Astrocyte (in vitro differentiated cells and primary cell): ENCODE data around the gene SMARCD2. TPM values are rescaled to one million over a fixed set of nuclear protein-coding genes. Genes with fewer than 3 reads are reported as not detected.
A peak's percentile ranks its signal among the peaks of the same experiment; 100 is the strongest.
"Not testable (repeated sequence)": the region's sequence is repeated elsewhere in the genome, so short reads cannot be mapped to it uniquely, and the experiment has no call there.

ENCODE experiments used
- DNase-seq: peaks from one replicate; pipeline ENCODE4 v3.0.0-alpha.2; 2010; ENCODE audit warnings: low read depth
- FAIRE-seq: peaks from 2 replicates; lab custom pipeline; 2011; peaks lifted over from hg19 to GRCh38; lab: Jason Lieb, UNC
- H2AFZ ChIP-seq: 2 replicates; pipeline ENCODE4 v1.6.0; 2012; ENCODE audit warnings: low read depth, low read length, inconsistent platforms
- H3K27ac ChIP-seq: 2 replicates; pipeline ENCODE4 v1.5.1; 2011; ENCODE audit warnings: low read depth, low read length, inconsistent platforms
- H3K27me3 ChIP-seq: 2 replicates; pipeline ENCODE4 v1.6.0; 2011; ENCODE audit warnings: low read length, inconsistent platforms; ENCODE audit not compliant: insufficient read depth
- H3K36me3 ChIP-seq: 2 replicates; pipeline ENCODE4 v1.5.1; 2011; ENCODE audit warnings: low read length, inconsistent platforms; ENCODE audit not compliant: insufficient read depth
- H3K4me1 ChIP-seq: 2 replicates; pipeline ENCODE4 v1.5.1; 2011; ENCODE audit warnings: low read length, inconsistent platforms; ENCODE audit not compliant: insufficient read depth
- H3K4me2 ChIP-seq: 2 replicates; pipeline ENCODE4 v1.6.0; 2012; ENCODE audit warnings: low read length, inconsistent platforms
- H3K4me3 ChIP-seq: 2 replicates; pipeline ENCODE4 v1.5.1; 2011; ENCODE audit warnings: low read depth, mild to moderate bottlenecking, low read length, inconsistent platforms; ENCODE audit not compliant: insufficient read depth
- H3K79me2 ChIP-seq: 2 replicates; pipeline ENCODE4 v1.6.0; 2012; ENCODE audit warnings: mild to moderate bottlenecking, low read length, inconsistent platforms; ENCODE audit not compliant: insufficient read depth
- H3K9ac ChIP-seq: 2 replicates; pipeline ENCODE4 v1.6.0; 2012; ENCODE audit warnings: mild to moderate bottlenecking, low read length, inconsistent platforms
- H3K9me3 ChIP-seq: 2 replicates; pipeline ENCODE4 v1.5.1; 2012; ENCODE audit warnings: low read depth, mild to moderate bottlenecking, low read length, inconsistent platforms; ENCODE audit not compliant: insufficient read depth
- H4K20me1 ChIP-seq: 2 replicates; pipeline ENCODE4 v1.6.0; 2012; ENCODE audit warnings: low read length, inconsistent platforms; ENCODE audit not compliant: insufficient read depth
- H3K27ac Mint-ChIP-seq: one replicate; pipeline ENCODE4 v1.8.0; 2021; ENCODE audit warnings: mild to moderate bottlenecking, mixed read lengths; ENCODE audit not compliant: unreplicated experiment
- H3K27me3 Mint-ChIP-seq: one replicate; pipeline ENCODE4 v1.8.0; 2021; ENCODE audit warnings: low read depth, mixed read lengths; ENCODE audit not compliant: unreplicated experiment
- H3K36me3 Mint-ChIP-seq: one replicate; pipeline ENCODE4 v1.8.0; 2021; ENCODE audit warnings: low read depth, mixed read lengths; ENCODE audit not compliant: unreplicated experiment
- H3K4me1 Mint-ChIP-seq: one replicate; pipeline ENCODE4 v1.8.0; 2021; ENCODE audit warnings: low read depth, mixed read lengths; ENCODE audit not compliant: unreplicated experiment
- H3K4me3 Mint-ChIP-seq: one replicate; pipeline ENCODE4 v1.8.0; 2021; ENCODE audit warnings: mild to moderate bottlenecking, moderate library complexity, mixed read lengths; ENCODE audit not compliant: unreplicated experiment
- H3K9me3 Mint-ChIP-seq: one replicate; pipeline ENCODE4 v1.8.0; 2021; ENCODE audit warnings: mild to moderate bottlenecking, mixed read lengths; ENCODE audit not compliant: unreplicated experiment
- total RNA-seq: library from RNA; stranded (reverse); gene quantifications from 2 replicates; pipeline ENCODE4 v1.2.1, GENCODE V29; 2021

SMARCD2 gene
- total RNA-seq, 1 donor from 2014 or later = 33.9 TPM

- not testable (repeated sequence) for FAIRE-seq, H3K36me3 Mint-ChIP-seq, H2AFZ ChIP-seq, H3K36me3 ChIP-seq, H3K4me1 ChIP-seq, H3K79me2 ChIP-seq, H3K4me2 ChIP-seq, H3K4me3 ChIP-seq, H4K20me1 ChIP-seq, H3K27me3 ChIP-seq, H3K9me3 ChIP-seq, H3K9me3 Mint-ChIP-seq, H3K27ac ChIP-seq, H3K9ac ChIP-seq, DNase-seq, H3K27ac Mint-ChIP-seq, H3K4me3 Mint-ChIP-seq
- H3K27me3 Mint-ChIP-seq = peaks cover 11% of the 10 kb centered on the region
- H3K4me1 Mint-ChIP-seq = peaks cover 18% of the 10 kb centered on the region
These were observed 31.7 kb upstream of the SMARCD2 start for GRCh38 chr17:63874061-63874626.

- FAIRE-seq, H3K4me3 Mint-ChIP-seq, H3K27me3 ChIP-seq, H3K79me2 ChIP-seq, H4K20me1 ChIP-seq, H3K27ac Mint-ChIP-seq, H3K36me3 Mint-ChIP-seq, H3K27me3 Mint-ChIP-seq, H3K9me3 ChIP-seq, H3K4me2 ChIP-seq, H3K4me3 ChIP-seq, H2AFZ ChIP-seq, DNase-seq, H3K27ac ChIP-seq, H3K9me3 Mint-ChIP-seq, H3K36me3 ChIP-seq, H3K4me1 ChIP-seq, H3K9ac ChIP-seq: not testable (repeated sequence)
- peaks cover 18% of the 10 kb centered on the region for H3K4me1 Mint-ChIP-seq
These were observed 31.1 kb upstream of the SMARCD2 start, which contains the start of gene CSH2 for GRCh38 chr17:63873577-63873976. Gene CSH2 (minus strand): TSS chr17:63873677. CDS start chr17:63873614, 63 bp downstream.

- not testable (repeated sequence) for DNase-seq, H2AFZ ChIP-seq
These were observed 29.3 kb upstream of the SMARCD2 start for GRCh38 chr17:63871646-63872365.

DNA sequence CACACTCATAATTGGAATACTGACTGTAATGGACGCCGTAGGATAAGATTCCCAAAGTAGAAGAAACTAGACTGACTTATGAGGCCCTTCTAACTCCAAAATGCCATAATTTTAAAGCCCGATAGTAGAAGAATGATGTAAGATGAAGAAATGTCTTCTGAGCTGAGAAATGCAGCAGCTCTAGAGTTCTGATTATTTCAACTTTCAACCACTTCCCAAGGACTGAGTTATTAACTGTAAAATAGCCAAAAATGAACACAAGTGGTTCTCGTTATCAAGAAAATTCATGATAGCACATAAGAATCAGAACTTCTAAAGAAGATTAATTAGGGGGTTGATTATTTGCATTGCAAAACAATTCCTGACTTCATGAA lies 27.8 kb upstream of the SMARCD2 start:
- not testable (repeated sequence) for H3K79me2 ChIP-seq, H3K9ac ChIP-seq, H4K20me1 ChIP-seq, H3K4me1 ChIP-seq, FAIRE-seq, H3K27me3 Mint-ChIP-seq, H3K4me3 ChIP-seq, DNase-seq, H3K9me3 Mint-ChIP-seq, H3K4me3 Mint-ChIP-seq, H3K27ac ChIP-seq, H2AFZ ChIP-seq, H3K27me3 ChIP-seq, H3K4me2 ChIP-seq, H3K9me3 ChIP-seq, H3K36me3 Mint-ChIP-seq, H3K36me3 ChIP-seq
- H3K27ac Mint-ChIP-seq = peak overlapping the region; percentile 14
- peaks cover 18% of the 10 kb centered on the region for H3K4me1 Mint-ChIP-seq

More at GRCh38 chr17:63871646-63872365, 29.3 kb upstream of the SMARCD2 start:
- H4K20me1 ChIP-seq, H3K27me3 Mint-ChIP-seq, H3K4me3 ChIP-seq, H3K27ac Mint-ChIP-seq, H3K4me1 ChIP-seq, H3K27ac ChIP-seq, H3K27me3 ChIP-seq, H3K9ac ChIP-seq, H3K4me2 ChIP-seq, H3K79me2 ChIP-seq, H3K4me3 Mint-ChIP-seq, H3K9me3 Mint-ChIP-seq, H3K36me3 Mint-ChIP-seq, FAIRE-seq, H3K9me3 ChIP-seq, H3K36me3 ChIP-seq: not testable (repeated sequence)
- peaks cover 18% of the 10 kb centered on the region for H3K4me1 Mint-ChIP-seq

DNA sequence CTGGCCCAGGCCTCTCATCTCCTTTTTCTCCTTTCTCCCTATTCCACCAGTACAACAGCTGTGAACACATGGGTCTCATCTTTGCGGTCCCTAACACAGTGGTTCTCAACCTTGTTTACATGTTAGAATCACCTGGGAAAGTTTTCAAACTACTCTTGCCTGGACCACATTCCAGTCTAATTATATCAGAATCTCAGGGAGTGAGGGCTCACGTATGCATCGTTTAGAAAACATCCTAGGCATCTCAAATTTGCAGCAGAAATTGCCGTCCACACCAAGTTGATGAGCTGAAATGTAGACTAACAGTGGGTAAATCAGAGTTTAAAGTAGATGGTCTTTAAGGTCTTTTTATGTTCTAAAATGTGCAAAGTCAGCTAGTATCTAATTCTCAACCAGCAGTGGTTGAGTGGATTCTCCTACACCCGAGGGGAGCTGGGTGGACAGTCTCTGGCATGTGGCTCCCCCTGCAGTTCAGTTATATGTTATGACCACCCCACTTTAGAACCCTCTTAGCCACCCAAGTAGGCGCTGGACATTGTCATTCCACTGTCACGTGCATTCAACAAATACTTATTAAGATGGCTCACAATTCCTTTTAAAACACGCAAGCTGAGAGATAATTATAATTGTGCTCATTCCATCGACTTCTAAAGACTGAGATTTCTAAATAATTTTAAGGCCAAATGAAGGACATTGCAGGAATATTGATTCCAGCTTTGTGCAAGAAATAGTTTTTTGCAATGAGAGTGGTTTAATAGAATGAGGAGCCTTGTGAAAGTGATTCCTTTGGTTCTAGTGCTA lies 27.2 kb upstream of the SMARCD2 start:
- H3K4me1 Mint-ChIP-seq = peaks cover 18% of the 10 kb centered on the region
- peak; percentile 25 for DNase-seq
- FAIRE-seq, H3K27ac ChIP-seq, H3K4me3 ChIP-seq, H3K27me3 Mint-ChIP-seq, H3K27me3 ChIP-seq, H3K4me3 Mint-ChIP-seq, H3K9ac ChIP-seq, H2AFZ ChIP-seq, H3K36me3 Mint-ChIP-seq, H4K20me1 ChIP-seq, H3K4me2 ChIP-seq, H3K79me2 ChIP-seq, H3K36me3 ChIP-seq, H3K9me3 Mint-ChIP-seq, H3K9me3 ChIP-seq, H3K4me1 ChIP-seq: not testable (repeated sequence)
- peak overlapping the region; percentile 77 for H3K27ac Mint-ChIP-seq
